SK-N-SH (cell line): ENCODE data around the gene C11orf58. TPM values are rescaled to one million over a fixed set of nuclear protein-coding genes. Genes with fewer than 3 reads are reported as not detected.

Source experiments
- CTCF ChIA-PET: fragments of 300-600, 350-600 bp; formaldehyde crosslinking; extraction: SDS; loops from one replicate; lab custom pipeline; 2021; lab: Yijun Ruan, JAX
- POLR2A ChIA-PET: fragments of 350-600 bp; sonication (Branson Sonifier 250); formaldehyde crosslinking; extraction: SDS; loops from one replicate; lab custom pipeline; 2020; ENCODE audit warnings: antibody characterized with exemption, inconsistent platforms; lab: Yijun Ruan, JAX
- DNase-seq: peaks from one replicate; pipeline ENCODE4 v3.0.0; 2012
- H2AFZ ChIP-seq: fragments of 200-600 bp; sonication (generic); 2 replicates; pipeline ENCODE4 v1.8.1; 2016; ENCODE audit warnings: antibody characterized with exemption, mild to moderate bottlenecking, low read depth
- H3F3A ChIP-seq: fragments of 200-600 bp; sonication (generic); replicated peaks from 2 replicates; pipeline ENCODE3; 2016; ENCODE audit warnings: antibody characterized with exemption, mild to moderate bottlenecking; ENCODE audit not compliant: insufficient read depth
- H3K27ac ChIP-seq, 2 experiments: fragments of 200-500 bp in 1 of 2; fragments of 200-600 bp in 1 of 2; sonication (Bioruptor generic) in 1 of 2; sonication (generic), shearing (Covaris generic) in 1 of 2; 2 replicates each; pipeline versions ENCODE4 v1.5.1 to v1.6.1; 2014 to 2016; ENCODE audit warnings: low read depth in 2 of 2, inconsistent platforms in 1 of 2, low read length in 1 of 2, mild to moderate bottlenecking in 1 of 2, mixed read lengths in 1 of 2
- H3K27me3 ChIP-seq: fragments of 200-600 bp; sonication (generic), shearing (Covaris generic); 2 replicates; pipeline ENCODE4 v1.6.1; 2016; ENCODE audit warnings: mixed run types; ENCODE audit not compliant: insufficient read depth
- H3K36me3 ChIP-seq, 2 experiments: fragments of 200-500 bp in 1 of 2; fragments of 200-600 bp in 1 of 2; sonication (Bioruptor generic) in 1 of 2; sonication (generic) in 1 of 2; replicated peaks in 1 of 2; 2 replicates each; pipeline versions ENCODE3 to v1.5.1; 2014 to 2016; ENCODE audit warnings: low read length in 1 of 2, mild to moderate bottlenecking in 1 of 2; ENCODE audit not compliant: insufficient read depth in 2 of 2, control insufficient read depth in 1 of 2
- H3K4me1 ChIP-seq, 2 experiments: fragments of 200-500 bp in 1 of 2; fragments of 200-600 bp in 1 of 2; sonication (Bioruptor generic) in 1 of 2; sonication (generic), shearing (Covaris generic) in 1 of 2; 2 replicates each; pipeline versions ENCODE4 v1.5.1 to v1.6.1; 2014 to 2016; ENCODE audit warnings: low read depth in 1 of 2, low read length in 1 of 2, mixed run types in 1 of 2; ENCODE audit not compliant: insufficient read depth in 2 of 2, control insufficient read depth in 1 of 2
- H3K4me2 ChIP-seq: fragments of 200-600 bp; sonication (generic), shearing (Covaris generic); 2 replicates; pipeline ENCODE4 v1.6.1; 2017; ENCODE audit warnings: mixed run types
- H3K4me3 ChIP-seq, 2 experiments: fragments of 200-500 bp in 1 of 2; fragments of 200-600 bp in 1 of 2; sonication (Bioruptor generic) in 1 of 2; sonication (generic), shearing (Covaris generic) in 1 of 2; 2 replicates each; pipeline versions ENCODE4 v1.5.1 to v1.8.1; 2014 to 2016; ENCODE audit warnings: low read depth in 2 of 2, inconsistent platforms in 1 of 2, low read length in 1 of 2, mild to moderate bottlenecking in 1 of 2, mixed read lengths in 1 of 2, moderate library complexity in 1 of 2
- H3K79me2 ChIP-seq: fragments of 200-600 bp; sonication (generic); 2 replicates; pipeline ENCODE4 v1.8.1; 2017; ENCODE audit warnings: mild to moderate bottlenecking; ENCODE audit not compliant: insufficient read depth
- H3K9ac ChIP-seq: fragments of 200-600 bp; sonication (generic); 2 replicates; pipeline ENCODE4 v1.6.1; 2017; ENCODE audit warnings: mixed run types
- H3K9me2 ChIP-seq: fragments of 200-600 bp; sonication (generic); 2 replicates; pipeline ENCODE4 v1.6.1; 2017; ENCODE audit warnings: mixed run types
- H3K9me3 ChIP-seq: fragments of 200-600 bp; sonication (generic); 2 replicates; pipeline ENCODE4 v1.6.1; 2017; ENCODE audit warnings: mixed run types, mild to moderate bottlenecking, moderate library complexity
- H4K20me1 ChIP-seq: fragments of 200-600 bp; sonication (generic); 2 replicates; pipeline ENCODE4 v1.6.1; 2017; ENCODE audit warnings: mild to moderate bottlenecking, mixed run types; ENCODE audit not compliant: insufficient read depth
- FOXJ3 ChIP-seq: sonication (generic); formaldehyde crosslinking; IDR thresholded peaks from 2 replicates; pipeline ENCODE4 v1.5.1; 2020; ENCODE audit warnings: mild to moderate bottlenecking, missing genetic modification reagents
- SIN3A ChIP-seq: IDR thresholded peaks from 2 replicates; pipeline ENCODE4 v1.6.1; 2012; ENCODE audit warnings: low read depth, mild to moderate bottlenecking, low read length, moderate library complexity, borderline replicate concordance
- TAF1 ChIP-seq: IDR thresholded peaks from 2 replicates; pipeline ENCODE4 v1.6.1; 2012; ENCODE audit warnings: low read depth, mild to moderate bottlenecking, low read length, moderate library complexity, borderline replicate concordance
- WGBS: methylation state at CpG from one replicate; pipeline ENCODE4 v1.1.6; 2017; ENCODE audit warnings: low lambda C conversion rate; 5-methylcytosine and 5-hydroxymethylcytosine counted together
- polyA plus RNA-seq, 3 experiments: library from polyadenylated mRNA; depleted of rRNA; stranded (reverse); fragments of >200 nt; gene quantifications; 2 replicates each; pipeline ENCODE4 v1.2.3, GENCODE V29; 2012
- TF ChIP-seq, protein P1 (sequence below): fragments of 150-350 bp; IDR thresholded peaks from 2 replicates; pipeline ENCODE4 v1.6.1; 2016; ENCODE audit warnings: mild to moderate bottlenecking, low read depth, low read length
- TF ChIP-seq, protein P2 (sequence below): IDR thresholded peaks from 2 replicates; pipeline ENCODE4 v1.4.0; 2012; ENCODE audit warnings: low read depth
- TF ChIP-seq, protein P3 (sequence below): IDR thresholded peaks from 2 replicates; pipeline ENCODE4 v1.4.0; 2012; ENCODE audit warnings: low read depth, borderline replicate concordance
- TF ChIP-seq, protein P4 (sequence below): fragments of 200-600 bp; sonication (generic); IDR thresholded peaks from 2 replicates; pipeline ENCODE4 v1.6.1; 2017; ENCODE audit warnings: antibody characterized with exemption, mild to moderate bottlenecking, moderate library complexity
- TF ChIP-seq, protein P5 (sequence below): IDR thresholded peaks from 2 replicates; pipeline ENCODE4 v1.6.1; 2012; ENCODE audit warnings: mild to moderate bottlenecking, low read depth, low read length, moderate library complexity

Gene C11orf58
- polyA plus RNA-seq, 1 of the 3 experiments (the other 2 are of a cell fraction) = 150 TPM

DNA sequence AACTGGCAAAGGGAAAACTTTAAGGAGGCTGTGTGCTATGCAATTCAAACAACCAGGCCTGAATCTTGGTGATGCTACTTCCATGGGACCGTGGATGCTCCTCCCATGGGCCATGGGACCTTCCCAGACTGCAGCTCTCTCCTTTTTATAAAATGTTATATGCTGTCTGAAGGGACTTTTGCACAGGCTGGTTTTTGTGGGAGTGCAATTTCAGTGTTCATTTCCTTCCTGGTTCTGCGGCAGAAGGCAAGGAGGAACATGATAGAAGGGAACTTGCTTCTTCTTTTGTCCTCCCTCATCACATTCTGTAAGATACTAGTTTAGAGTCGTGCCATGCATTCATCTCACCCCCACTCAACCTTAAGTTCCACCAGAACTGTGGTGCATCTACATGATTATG is 68.9 kb downstream of the C11orf58 start:
- Histone ChIP-seq H3K9ac (no peak overlapping the region), H3K36me3 (no peaks in the 10 kb centered on the region), H3K4me2 (no peak overlapping the region), H3K9me3 (no peaks in the 10 kb centered on the region), H3K4me3 (no peak overlapping the region), H3K4me1 (peaks cover 8 to 19% of the 10 kb centered on the region in 2 experiments; a peak in 1 of 4 replicates), H3K27ac (no peak overlapping the region), H4K20me1 (no peaks in the 10 kb centered on the region), H3K27me3 (no peaks in the 10 kb centered on the region), H3K9me2 (no peaks in the 10 kb centered on the region), H2AFZ (no peak overlapping the region), H3F3A (no peaks in the 10 kb centered on the region), H3K79me2 (no peaks in the 10 kb centered on the region)
- POLR2A ChIA-PET = no interaction called here
- CTCF ChIA-PET = interaction anchor here (0.8 to 8.8 kb wide), 4 partner anchors 13 to 65 kb away, joined by 3 to 80 read pairs (median 7); no protein-coding TSS in a partner anchor
- WGBS = 56% methylated on average over 3 of the region's 3 CpGs
- TF ChIP-seq, protein P1, sequence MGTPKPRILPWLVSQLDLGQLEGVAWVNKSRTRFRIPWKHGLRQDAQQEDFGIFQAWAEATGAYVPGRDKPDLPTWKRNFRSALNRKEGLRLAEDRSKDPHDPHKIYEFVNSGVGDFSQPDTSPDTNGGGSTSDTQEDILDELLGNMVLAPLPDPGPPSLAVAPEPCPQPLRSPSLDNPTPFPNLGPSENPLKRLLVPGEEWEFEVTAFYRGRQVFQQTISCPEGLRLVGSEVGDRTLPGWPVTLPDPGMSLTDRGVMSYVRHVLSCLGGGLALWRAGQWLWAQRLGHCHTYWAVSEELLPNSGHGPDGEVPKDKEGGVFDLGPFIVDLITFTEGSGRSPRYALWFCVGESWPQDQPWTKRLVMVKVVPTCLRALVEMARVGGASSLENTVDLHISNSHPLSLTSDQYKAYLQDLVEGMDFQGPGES = no peak
- TF ChIP-seq, protein P2, sequence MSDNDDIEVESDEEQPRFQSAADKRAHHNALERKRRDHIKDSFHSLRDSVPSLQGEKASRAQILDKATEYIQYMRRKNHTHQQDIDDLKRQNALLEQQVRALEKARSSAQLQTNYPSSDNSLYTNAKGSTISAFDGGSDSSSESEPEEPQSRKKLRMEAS = no peak
- no peak for TF ChIP-seq TAF1
- TF ChIP-seq, protein P3, sequence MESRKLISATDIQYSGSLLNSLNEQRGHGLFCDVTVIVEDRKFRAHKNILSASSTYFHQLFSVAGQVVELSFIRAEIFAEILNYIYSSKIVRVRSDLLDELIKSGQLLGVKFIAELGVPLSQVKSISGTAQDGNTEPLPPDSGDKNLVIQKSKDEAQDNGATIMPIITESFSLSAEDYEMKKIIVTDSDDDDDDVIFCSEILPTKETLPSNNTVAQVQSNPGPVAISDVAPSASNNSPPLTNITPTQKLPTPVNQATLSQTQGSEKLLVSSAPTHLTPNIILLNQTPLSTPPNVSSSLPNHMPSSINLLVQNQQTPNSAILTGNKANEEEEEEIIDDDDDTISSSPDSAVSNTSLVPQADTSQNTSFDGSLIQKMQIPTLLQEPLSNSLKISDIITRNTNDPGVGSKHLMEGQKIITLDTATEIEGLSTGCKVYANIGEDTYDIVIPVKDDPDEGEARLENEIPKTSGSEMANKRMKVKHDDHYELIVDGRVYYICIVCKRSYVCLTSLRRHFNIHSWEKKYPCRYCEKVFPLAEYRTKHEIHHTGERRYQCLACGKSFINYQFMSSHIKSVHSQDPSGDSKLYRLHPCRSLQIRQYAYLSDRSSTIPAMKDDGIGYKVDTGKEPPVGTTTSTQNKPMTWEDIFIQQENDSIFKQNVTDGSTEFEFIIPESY = no peak
- TF ChIP-seq, protein P4, sequence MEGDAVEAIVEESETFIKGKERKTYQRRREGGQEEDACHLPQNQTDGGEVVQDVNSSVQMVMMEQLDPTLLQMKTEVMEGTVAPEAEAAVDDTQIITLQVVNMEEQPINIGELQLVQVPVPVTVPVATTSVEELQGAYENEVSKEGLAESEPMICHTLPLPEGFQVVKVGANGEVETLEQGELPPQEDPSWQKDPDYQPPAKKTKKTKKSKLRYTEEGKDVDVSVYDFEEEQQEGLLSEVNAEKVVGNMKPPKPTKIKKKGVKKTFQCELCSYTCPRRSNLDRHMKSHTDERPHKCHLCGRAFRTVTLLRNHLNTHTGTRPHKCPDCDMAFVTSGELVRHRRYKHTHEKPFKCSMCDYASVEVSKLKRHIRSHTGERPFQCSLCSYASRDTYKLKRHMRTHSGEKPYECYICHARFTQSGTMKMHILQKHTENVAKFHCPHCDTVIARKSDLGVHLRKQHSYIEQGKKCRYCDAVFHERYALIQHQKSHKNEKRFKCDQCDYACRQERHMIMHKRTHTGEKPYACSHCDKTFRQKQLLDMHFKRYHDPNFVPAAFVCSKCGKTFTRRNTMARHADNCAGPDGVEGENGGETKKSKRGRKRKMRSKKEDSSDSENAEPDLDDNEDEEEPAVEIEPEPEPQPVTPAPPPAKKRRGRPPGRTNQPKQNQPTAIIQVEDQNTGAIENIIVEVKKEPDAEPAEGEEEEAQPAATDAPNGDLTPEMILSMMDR = no peak
- TF ChIP-seq SIN3A = no peak
- no peak for TF ChIP-seq FOXJ3 (CRISPR knock-in tag)
- TF ChIP-seq, protein P5, sequence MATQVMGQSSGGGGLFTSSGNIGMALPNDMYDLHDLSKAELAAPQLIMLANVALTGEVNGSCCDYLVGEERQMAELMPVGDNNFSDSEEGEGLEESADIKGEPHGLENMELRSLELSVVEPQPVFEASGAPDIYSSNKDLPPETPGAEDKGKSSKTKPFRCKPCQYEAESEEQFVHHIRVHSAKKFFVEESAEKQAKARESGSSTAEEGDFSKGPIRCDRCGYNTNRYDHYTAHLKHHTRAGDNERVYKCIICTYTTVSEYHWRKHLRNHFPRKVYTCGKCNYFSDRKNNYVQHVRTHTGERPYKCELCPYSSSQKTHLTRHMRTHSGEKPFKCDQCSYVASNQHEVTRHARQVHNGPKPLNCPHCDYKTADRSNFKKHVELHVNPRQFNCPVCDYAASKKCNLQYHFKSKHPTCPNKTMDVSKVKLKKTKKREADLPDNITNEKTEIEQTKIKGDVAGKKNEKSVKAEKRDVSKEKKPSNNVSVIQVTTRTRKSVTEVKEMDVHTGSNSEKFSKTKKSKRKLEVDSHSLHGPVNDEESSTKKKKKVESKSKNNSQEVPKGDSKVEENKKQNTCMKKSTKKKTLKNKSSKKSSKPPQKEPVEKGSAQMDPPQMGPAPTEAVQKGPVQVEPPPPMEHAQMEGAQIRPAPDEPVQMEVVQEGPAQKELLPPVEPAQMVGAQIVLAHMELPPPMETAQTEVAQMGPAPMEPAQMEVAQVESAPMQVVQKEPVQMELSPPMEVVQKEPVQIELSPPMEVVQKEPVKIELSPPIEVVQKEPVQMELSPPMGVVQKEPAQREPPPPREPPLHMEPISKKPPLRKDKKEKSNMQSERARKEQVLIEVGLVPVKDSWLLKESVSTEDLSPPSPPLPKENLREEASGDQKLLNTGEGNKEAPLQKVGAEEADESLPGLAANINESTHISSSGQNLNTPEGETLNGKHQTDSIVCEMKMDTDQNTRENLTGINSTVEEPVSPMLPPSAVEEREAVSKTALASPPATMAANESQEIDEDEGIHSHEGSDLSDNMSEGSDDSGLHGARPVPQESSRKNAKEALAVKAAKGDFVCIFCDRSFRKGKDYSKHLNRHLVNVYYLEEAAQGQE = no peak
- no peak for DNase-seq
